PFSK-1 (cell line): Measurements from ENCODE around the gene USP48.

Source experiments
- POLR2AphosphoS5 ChIP-seq: IDR thresholded peaks from 2 replicates; pipeline ENCODE4 v1.6.1; 2012; ENCODE audit warnings: low read depth, mild to moderate bottlenecking, control low read depth, low read length, moderate library complexity
- TAF1 ChIP-seq: IDR thresholded peaks from 2 replicates; pipeline ENCODE4 v1.6.1; 2012; ENCODE audit warnings: low read length, control low read depth, borderline replicate concordance; ENCODE audit not compliant: insufficient read depth
- TF ChIP-seq, protein P1 (sequence below), 2 experiments: IDR thresholded peaks; 2 replicates each; pipeline versions ENCODE4 v1.6.1 to v1.8.0; 2011 to 2012; ENCODE audit warnings: low read depth in 2 of 2, low read length in 2 of 2, control low read depth in 1 of 2, inconsistent platforms in 1 of 2, mild to moderate bottlenecking in 1 of 2, moderate library complexity in 1 of 2; ENCODE audit not compliant: insufficient read depth in 1 of 2

DNA sequence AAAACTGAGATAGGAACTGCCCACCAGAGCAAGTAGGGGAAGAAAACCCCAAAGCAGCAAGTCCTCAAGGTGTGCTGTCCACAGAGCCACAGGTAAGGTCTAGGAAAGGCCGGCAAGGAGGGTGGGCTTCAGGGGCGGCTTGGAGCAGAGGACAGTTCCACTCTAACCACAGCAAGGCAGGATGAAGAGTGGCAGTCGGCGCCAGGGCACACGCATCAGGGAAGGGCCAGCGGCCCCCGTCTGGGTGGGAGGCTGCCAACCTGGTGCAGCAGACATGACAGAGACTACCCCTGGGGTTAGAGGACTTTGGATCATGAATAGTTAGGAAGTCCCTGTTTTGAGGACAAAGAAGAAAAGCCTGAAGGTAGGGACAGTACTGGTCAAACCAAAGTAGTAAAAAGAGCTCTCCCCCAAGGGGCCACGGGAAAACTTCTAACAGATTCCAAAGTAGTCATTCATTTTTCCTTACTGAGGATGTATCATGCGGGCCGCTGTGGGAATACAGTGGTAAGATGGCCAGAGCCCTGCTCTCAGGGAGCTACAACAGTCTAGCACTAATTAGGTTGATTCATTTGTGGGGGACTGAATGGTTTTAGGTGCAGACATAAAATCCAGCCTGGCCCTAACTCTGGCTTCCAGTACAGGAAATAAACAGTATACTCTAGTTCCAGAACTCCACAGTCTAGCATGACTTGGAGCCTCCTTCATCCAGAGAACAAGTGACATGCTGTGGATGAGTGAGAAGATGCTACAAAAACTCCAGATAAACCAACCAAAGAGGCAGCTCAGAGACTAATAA lies 110.3 kb downstream of the USP48 start:
- TF ChIP-seq TAF1 (no peak), POLR2AphosphoS5 (no peak)
- TF ChIP-seq, protein P1, sequence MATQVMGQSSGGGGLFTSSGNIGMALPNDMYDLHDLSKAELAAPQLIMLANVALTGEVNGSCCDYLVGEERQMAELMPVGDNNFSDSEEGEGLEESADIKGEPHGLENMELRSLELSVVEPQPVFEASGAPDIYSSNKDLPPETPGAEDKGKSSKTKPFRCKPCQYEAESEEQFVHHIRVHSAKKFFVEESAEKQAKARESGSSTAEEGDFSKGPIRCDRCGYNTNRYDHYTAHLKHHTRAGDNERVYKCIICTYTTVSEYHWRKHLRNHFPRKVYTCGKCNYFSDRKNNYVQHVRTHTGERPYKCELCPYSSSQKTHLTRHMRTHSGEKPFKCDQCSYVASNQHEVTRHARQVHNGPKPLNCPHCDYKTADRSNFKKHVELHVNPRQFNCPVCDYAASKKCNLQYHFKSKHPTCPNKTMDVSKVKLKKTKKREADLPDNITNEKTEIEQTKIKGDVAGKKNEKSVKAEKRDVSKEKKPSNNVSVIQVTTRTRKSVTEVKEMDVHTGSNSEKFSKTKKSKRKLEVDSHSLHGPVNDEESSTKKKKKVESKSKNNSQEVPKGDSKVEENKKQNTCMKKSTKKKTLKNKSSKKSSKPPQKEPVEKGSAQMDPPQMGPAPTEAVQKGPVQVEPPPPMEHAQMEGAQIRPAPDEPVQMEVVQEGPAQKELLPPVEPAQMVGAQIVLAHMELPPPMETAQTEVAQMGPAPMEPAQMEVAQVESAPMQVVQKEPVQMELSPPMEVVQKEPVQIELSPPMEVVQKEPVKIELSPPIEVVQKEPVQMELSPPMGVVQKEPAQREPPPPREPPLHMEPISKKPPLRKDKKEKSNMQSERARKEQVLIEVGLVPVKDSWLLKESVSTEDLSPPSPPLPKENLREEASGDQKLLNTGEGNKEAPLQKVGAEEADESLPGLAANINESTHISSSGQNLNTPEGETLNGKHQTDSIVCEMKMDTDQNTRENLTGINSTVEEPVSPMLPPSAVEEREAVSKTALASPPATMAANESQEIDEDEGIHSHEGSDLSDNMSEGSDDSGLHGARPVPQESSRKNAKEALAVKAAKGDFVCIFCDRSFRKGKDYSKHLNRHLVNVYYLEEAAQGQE (IDR thresholded peaks at IDR 0.05; ENCODE audit: insufficient read depth in 1 of 2, low read depth in 2 of 2, low read length in 2 of 2), result no peak
